K562 (cell line): ENCODE data around the gene WBP1. TPM values are rescaled to one million over a fixed set of nuclear protein-coding genes. Genes with fewer than 3 reads are reported as not detected.

ENCODE experiments used
- ATF7 ChIP-seq: fragments of 450-650 bp; IDR thresholded peaks from 2 replicates; pipeline ENCODE4 v1.7.1; 2014; ENCODE audit warnings: mild to moderate bottlenecking, moderate library complexity
- CBFA2T2 ChIP-seq: fragments of 450-650 bp; conservative IDR thresholded peaks from 2 replicates; pipeline ENCODE4 v1.6.1; 2017; ENCODE audit warnings: mild to moderate bottlenecking
- CBX1 ChIP-seq: sonication (generic); IDR thresholded peaks from 2 replicates; pipeline ENCODE4 v1.6.1; 2016; ENCODE audit warnings: antibody characterized with exemption, low read depth, mild to moderate bottlenecking
- ELF4 ChIP-seq: fragments of 450-650 bp; formaldehyde crosslinking; IDR thresholded peaks from 2 replicates; pipeline ENCODE4 v1.4.0; 2022; ENCODE audit warnings: missing genetic modification characterization
- HNRNPH1 ChIP-seq: fragments of 200-400 bp; formaldehyde crosslinking; optimal IDR thresholded peaks from 2 replicates; pipeline ENCODE3; 2017; ENCODE audit warnings: low read depth, mild to moderate bottlenecking, low read length, moderate library complexity
- NCOA4 ChIP-seq: fragments of 450-650 bp; IDR thresholded peaks from 2 replicates; pipeline ENCODE4 v1.6.1; 2018; ENCODE audit warnings: mild to moderate bottlenecking; ENCODE audit not compliant: partially characterized antibody
- NCOR1 ChIP-seq: fragments of 450-650 bp; IDR thresholded peaks from 2 replicates; pipeline ENCODE4 v1.6.1; 2016; ENCODE audit warnings: mild to moderate bottlenecking, moderate library complexity
- NFIX ChIP-seq: fragments of 250-450 bp; sonication (Bioruptor Pico); IDR thresholded peaks from 2 replicates; pipeline ENCODE4 v1.4.0; 2020; ENCODE audit warnings: low read depth, mild to moderate bottlenecking, moderate library complexity
- POLR2AphosphoS5 ChIP-seq: IDR thresholded peaks from 2 replicates; pipeline ENCODE4 v1.6.1; 2011; ENCODE audit warnings: mild to moderate bottlenecking, low read depth, low read length, moderate library complexity; ENCODE audit not compliant: control insufficient read depth, insufficient read depth
- PYGO2 ChIP-seq: fragments of 450-650 bp; IDR thresholded peaks from 2 replicates; pipeline ENCODE4 v1.6.1; 2016; ENCODE audit warnings: mild to moderate bottlenecking, missing genetic modification characterization, moderate library complexity, missing compliant biosample characterization
- RB1 ChIP-seq: fragments of 450-650 bp; IDR thresholded peaks from 2 replicates; pipeline ENCODE4 v1.6.1; 2017; ENCODE audit warnings: low read depth, mild to moderate bottlenecking
- SRF ChIP-seq, 2 experiments: fragments of 250-450, 450-650 bp in 1 of 2; sonication (Bioruptor Pico) in 1 of 2; sonication (generic) in 1 of 2; formaldehyde crosslinking; IDR thresholded peaks; 2 replicates each; pipeline versions ENCODE4 v1.5.0 to v1.5.1; 2020 to 2022; ENCODE audit warnings: mild to moderate bottlenecking in 1 of 2, missing genetic modification reagents in 1 of 2
- WHSC1 ChIP-seq: IDR thresholded peaks from one replicate; pipeline ENCODE4 v1.6.1; 2012; ENCODE audit warnings: low read length, control low read depth, inconsistent platforms
- ZNF121 ChIP-seq: sonication (generic); formaldehyde crosslinking; conservative IDR thresholded peaks from 2 replicates; pipeline ENCODE4 v1.8.0; 2022; ENCODE audit warnings: missing genetic modification reagents
- ZNF134 ChIP-seq: fragments of 250-450 bp; sonication (Bioruptor Pico); conservative IDR thresholded peaks from 2 replicates; pipeline ENCODE4 v1.4.0; 2020
- polyA plus RNA-seq, 8 experiments: library from polyadenylated mRNA; depleted of rRNA in 4 of 8; stranded (reverse) in 5 of 8; unstranded in 3 of 8; fragments of >200 nt; fragmentation: Nextera tagmentation in 2 of 8; fragmentation: Illumina TruSeq in 1 of 8; extraction: Ambion mirVana in 2 of 8; extraction: Trizol in 1 of 8; gene quantifications; 2 replicates each; pipeline versions ENCODE4 v1.2.1 to v1.2.3, GENCODE V29; 2011 to 2014; ENCODE audit warnings: inconsistent platforms in 1 of 8, missing spikeins in 1 of 8
- total RNA-seq, 7 experiments: library from RNA; depleted of rRNA in 6 of 7; stranded (reverse); fragments of >200 nt in 6 of 7; fragmentation: Illumina TruSeq in 2 of 7; extraction: Trizol in 2 of 7; gene quantifications; 2 replicates each; pipeline versions ENCODE4 v1.2.1 to v1.2.3, GENCODE V29; 2011 to 2021; ENCODE audit warnings: low replicate concordance in 1 of 7
- TF ChIP-seq, protein P1 (sequence below): fragments of 250-450 bp; sonication (Bioruptor Pico); IDR thresholded peaks from 2 replicates; pipeline ENCODE4 v1.6.1; 2021; ENCODE audit warnings: mild to moderate bottlenecking
- TF ChIP-seq, protein P2 (sequence below): fragments of 200-600 bp; sonication (generic); IDR thresholded peaks from one replicate; pipeline ENCODE4 v1.6.1; 2012; ENCODE audit warnings: mild to moderate bottlenecking, low read depth, low read length, inconsistent platforms

WBP1 gene
- total and polyA plus RNA-seq, 9 of the 15 experiments (the other 6 are each of a cell fraction or from before 2014, with no cell fraction given), result 1.9 to 27.7 (median 14.2) TPM

DNA sequence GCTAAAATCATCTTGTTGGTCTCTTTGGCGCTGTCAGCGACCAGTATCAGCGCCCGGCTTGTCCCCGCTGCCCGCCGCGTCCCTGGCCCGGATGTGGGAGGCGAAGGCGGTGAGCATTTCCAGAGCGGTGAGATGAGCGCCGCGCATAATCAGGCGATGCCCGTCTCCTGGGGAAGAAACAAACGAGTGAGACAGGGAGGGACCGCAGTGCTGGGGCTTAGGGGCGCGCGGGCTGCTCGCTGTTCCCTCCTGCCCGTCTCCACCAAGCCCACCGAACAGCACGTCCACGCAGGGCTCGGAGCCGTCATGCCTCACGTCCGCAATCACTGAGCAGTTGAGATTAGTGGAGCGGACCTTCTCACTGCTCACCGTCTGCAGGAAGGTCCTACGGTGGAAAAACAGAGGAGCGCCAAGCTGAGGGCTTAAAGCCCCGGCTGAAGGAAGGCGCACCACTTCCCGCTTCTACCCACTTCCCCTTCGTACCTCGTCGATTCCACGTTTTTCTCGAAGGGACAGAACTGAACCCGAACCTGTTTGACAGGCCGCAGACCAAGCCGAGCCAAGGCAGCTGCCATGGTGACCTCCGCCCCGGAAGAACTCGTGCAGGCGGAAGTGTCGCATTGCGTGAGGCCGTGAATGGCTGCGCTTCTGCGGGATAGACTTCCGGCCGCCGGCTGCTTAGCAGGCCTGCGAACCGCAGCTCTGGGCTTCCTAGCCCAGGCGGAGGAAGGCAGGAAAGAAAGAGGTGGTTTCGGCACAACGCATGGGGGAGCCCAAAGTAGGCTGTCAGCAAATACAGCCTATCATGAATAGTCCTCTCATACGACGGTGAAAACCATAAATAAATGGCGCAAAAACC is 14.1 kb downstream of the WBP1 start, which contains the start of gene MRPL53 (continued):
- TF ChIP-seq SRF (CRISPR knock-in tag; IDR thresholded peaks at IDR 0.05), result peak in 1 of 2 experiments; percentile 60; a peak in 2 of 4 replicates
- no peak for TF ChIP-seq CBFA2T2
- no peak for TF ChIP-seq NCOA4
- no peak for TF ChIP-seq ZNF121
- TF ChIP-seq POLR2AphosphoS5, result peak; percentile 93
- TF ChIP-seq RB1, result peak; percentile 31; the same call in 1 of the 2 replicates
- no peak; the same call in 1 of the 2 replicates for TF ChIP-seq NCOR1
- TF ChIP-seq CBX1, result peak; percentile 85
- no peak for TF ChIP-seq WHSC1
- TF ChIP-seq, protein P1, sequence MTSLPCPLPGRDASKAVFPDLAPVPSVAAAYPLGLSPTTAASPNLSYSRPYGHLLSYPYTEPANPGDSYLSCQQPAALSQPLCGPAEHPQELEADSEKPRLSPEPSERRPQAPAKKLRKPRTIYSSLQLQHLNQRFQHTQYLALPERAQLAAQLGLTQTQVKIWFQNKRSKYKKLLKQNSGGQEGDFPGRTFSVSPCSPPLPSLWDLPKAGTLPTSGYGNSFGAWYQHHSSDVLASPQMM (CRISPR knock-in tag), result no peak
- no peak; the same call in 1 of the 2 replicates for TF ChIP-seq ELF4 (CRISPR knock-in tag)
- TF ChIP-seq ZNF134 (CRISPR knock-in tag), result peak; percentile 85
- TF ChIP-seq HNRNPH1, result no peak
- TF ChIP-seq ATF7, result peak; percentile 55
- TF ChIP-seq PYGO2 (tag), result no peak
- TF ChIP-seq, protein P2, sequence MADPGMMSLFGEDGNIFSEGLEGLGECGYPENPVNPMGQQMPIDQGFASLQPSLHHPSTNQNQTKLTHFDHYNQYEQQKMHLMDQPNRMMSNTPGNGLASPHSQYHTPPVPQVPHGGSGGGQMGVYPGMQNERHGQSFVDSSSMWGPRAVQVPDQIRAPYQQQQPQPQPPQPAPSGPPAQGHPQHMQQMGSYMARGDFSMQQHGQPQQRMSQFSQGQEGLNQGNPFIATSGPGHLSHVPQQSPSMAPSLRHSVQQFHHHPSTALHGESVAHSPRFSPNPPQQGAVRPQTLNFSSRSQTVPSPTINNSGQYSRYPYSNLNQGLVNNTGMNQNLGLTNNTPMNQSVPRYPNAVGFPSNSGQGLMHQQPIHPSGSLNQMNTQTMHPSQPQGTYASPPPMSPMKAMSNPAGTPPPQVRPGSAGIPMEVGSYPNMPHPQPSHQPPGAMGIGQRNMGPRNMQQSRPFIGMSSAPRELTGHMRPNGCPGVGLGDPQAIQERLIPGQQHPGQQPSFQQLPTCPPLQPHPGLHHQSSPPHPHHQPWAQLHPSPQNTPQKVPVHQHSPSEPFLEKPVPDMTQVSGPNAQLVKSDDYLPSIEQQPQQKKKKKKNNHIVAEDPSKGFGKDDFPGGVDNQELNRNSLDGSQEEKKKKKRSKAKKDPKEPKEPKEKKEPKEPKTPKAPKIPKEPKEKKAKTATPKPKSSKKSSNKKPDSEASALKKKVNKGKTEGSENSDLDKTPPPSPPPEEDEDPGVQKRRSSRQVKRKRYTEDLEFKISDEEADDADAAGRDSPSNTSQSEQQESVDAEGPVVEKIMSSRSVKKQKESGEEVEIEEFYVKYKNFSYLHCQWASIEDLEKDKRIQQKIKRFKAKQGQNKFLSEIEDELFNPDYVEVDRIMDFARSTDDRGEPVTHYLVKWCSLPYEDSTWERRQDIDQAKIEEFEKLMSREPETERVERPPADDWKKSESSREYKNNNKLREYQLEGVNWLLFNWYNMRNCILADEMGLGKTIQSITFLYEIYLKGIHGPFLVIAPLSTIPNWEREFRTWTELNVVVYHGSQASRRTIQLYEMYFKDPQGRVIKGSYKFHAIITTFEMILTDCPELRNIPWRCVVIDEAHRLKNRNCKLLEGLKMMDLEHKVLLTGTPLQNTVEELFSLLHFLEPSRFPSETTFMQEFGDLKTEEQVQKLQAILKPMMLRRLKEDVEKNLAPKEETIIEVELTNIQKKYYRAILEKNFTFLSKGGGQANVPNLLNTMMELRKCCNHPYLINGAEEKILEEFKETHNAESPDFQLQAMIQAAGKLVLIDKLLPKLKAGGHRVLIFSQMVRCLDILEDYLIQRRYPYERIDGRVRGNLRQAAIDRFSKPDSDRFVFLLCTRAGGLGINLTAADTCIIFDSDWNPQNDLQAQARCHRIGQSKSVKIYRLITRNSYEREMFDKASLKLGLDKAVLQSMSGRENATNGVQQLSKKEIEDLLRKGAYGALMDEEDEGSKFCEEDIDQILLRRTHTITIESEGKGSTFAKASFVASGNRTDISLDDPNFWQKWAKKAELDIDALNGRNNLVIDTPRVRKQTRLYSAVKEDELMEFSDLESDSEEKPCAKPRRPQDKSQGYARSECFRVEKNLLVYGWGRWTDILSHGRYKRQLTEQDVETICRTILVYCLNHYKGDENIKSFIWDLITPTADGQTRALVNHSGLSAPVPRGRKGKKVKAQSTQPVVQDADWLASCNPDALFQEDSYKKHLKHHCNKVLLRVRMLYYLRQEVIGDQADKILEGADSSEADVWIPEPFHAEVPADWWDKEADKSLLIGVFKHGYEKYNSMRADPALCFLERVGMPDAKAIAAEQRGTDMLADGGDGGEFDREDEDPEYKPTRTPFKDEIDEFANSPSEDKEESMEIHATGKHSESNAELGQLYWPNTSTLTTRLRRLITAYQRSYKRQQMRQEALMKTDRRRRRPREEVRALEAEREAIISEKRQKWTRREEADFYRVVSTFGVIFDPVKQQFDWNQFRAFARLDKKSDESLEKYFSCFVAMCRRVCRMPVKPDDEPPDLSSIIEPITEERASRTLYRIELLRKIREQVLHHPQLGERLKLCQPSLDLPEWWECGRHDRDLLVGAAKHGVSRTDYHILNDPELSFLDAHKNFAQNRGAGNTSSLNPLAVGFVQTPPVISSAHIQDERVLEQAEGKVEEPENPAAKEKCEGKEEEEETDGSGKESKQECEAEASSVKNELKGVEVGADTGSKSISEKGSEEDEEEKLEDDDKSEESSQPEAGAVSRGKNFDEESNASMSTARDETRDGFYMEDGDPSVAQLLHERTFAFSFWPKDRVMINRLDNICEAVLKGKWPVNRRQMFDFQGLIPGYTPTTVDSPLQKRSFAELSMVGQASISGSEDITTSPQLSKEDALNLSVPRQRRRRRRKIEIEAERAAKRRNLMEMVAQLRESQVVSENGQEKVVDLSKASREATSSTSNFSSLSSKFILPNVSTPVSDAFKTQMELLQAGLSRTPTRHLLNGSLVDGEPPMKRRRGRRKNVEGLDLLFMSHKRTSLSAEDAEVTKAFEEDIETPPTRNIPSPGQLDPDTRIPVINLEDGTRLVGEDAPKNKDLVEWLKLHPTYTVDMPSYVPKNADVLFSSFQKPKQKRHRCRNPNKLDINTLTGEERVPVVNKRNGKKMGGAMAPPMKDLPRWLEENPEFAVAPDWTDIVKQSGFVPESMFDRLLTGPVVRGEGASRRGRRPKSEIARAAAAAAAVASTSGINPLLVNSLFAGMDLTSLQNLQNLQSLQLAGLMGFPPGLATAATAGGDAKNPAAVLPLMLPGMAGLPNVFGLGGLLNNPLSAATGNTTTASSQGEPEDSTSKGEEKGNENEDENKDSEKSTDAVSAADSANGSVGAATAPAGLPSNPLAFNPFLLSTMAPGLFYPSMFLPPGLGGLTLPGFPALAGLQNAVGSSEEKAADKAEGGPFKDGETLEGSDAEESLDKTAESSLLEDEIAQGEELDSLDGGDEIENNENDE, result no peak
- no peak for TF ChIP-seq NFIX (CRISPR knock-in tag)
